ENCODE measurements around the gene TP53I11. TPM values are rescaled to one million over a fixed set of nuclear protein-coding genes. Genes with fewer than 3 reads are reported as not detected.

TP53I11 gene
- total RNA-seq, 1 experiment from 2014 or later, result 46.9 TPM

- Histone ChIP-seq H3K79me2 (ENCODE audit: insufficient read depth, low read length) (no peaks in the 10 kb centered on the region), H3K36me3 (ENCODE audit: control insufficient read depth in 1 of 2, insufficient read depth in 2 of 2, low read length in 2 of 2) (no peaks in the 10 kb centered on the region), H3K9me2 (ENCODE audit: insufficient read depth) (no peaks in the 10 kb centered on the region), H2AFZ (ENCODE audit: low read depth, low read length, poor library complexity, severe bottlenecking) (no peak overlapping the region), H3K9me3 (ENCODE audit: control insufficient read depth in 1 of 2, insufficient read depth in 1 of 2, low read depth in 1 of 2, low read length in 2 of 2) (no peaks in the 10 kb centered on the region), H3K4me2 (ENCODE audit: low read length) (no peak overlapping the region), H3K27me3 (ENCODE audit: insufficient read depth, low read length) (no peaks in the 10 kb centered on the region), H4K20me1 (ENCODE audit: insufficient read depth) (no peaks in the 10 kb centered on the region), H3K27ac (ENCODE audit: low read depth, low read length) (no peak overlapping the region), H3K9ac (ENCODE audit: low read length) (no peak overlapping the region), H3K4me1 (ENCODE audit: control insufficient read depth in 1 of 2, insufficient read depth in 2 of 2, low read length in 2 of 2) (no peaks in the 10 kb centered on the region), H3K4me3 (replicated peaks in 1 of 2; ENCODE audit: low read depth in 1 of 2, low read length in 2 of 2) (no peak overlapping the region)
- no TSS peak for BruUV-seq (replicated peaks)
- CTCF ChIA-PET, result interaction anchor here (0.8 to 2.2 kb wide), 7 partner anchors 18 to 329 kb away, joined by 3 to 10 read pairs (median 3); partner anchors contain the start of gene CD82
- ATAC-seq (peak; percentile 99), DNase-seq (ENCODE audit: low read depth, low spot score) (peak; percentile 40)
- no peak for TF ChIP-seq SRF (IDR thresholded peaks at IDR 0.05; ENCODE audit: low read depth)
- no peak for TF ChIP-seq EZH2phosphoT487 (IDR thresholded peaks at IDR 0.05; ENCODE audit: borderline replicate concordance)
- TF ChIP-seq ZFX (IDR thresholded peaks at IDR 0.05), result no peak
- no peak for TF ChIP-seq TCF7L2 (IDR thresholded peaks at IDR 0.05; ENCODE audit: borderline replicate concordance, extremely low read depth, insufficient read depth, insufficient read length)
- TF ChIP-seq, protein P1, sequence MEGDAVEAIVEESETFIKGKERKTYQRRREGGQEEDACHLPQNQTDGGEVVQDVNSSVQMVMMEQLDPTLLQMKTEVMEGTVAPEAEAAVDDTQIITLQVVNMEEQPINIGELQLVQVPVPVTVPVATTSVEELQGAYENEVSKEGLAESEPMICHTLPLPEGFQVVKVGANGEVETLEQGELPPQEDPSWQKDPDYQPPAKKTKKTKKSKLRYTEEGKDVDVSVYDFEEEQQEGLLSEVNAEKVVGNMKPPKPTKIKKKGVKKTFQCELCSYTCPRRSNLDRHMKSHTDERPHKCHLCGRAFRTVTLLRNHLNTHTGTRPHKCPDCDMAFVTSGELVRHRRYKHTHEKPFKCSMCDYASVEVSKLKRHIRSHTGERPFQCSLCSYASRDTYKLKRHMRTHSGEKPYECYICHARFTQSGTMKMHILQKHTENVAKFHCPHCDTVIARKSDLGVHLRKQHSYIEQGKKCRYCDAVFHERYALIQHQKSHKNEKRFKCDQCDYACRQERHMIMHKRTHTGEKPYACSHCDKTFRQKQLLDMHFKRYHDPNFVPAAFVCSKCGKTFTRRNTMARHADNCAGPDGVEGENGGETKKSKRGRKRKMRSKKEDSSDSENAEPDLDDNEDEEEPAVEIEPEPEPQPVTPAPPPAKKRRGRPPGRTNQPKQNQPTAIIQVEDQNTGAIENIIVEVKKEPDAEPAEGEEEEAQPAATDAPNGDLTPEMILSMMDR (IDR thresholded peaks at IDR 0.05 in 2 of 3, conservative IDR thresholded peaks at IDR 0.05 in 1 of 3; ENCODE audit: borderline replicate concordance in 1 of 3, insufficient read depth in 1 of 3, low read depth in 2 of 3, low read length in 2 of 3), result peak; percentile 88 to 95 (median 95)
- TF ChIP-seq SP1 (IDR thresholded peaks at IDR 0.05; ENCODE audit: low read depth), result no peak
- peak; percentile 95 for TF ChIP-seq RAD21 (IDR thresholded peaks at IDR 0.05; ENCODE audit: low read depth)
- POLR2A ChIA-PET, result no interaction called here
- RAD21 ChIA-PET (ENCODE audit: low non-redundant PET in 1 of 2, low total read pairs in 2 of 2, uncharacterized antibody in 2 of 2, unreplicated experiment in 2 of 2), result no interaction called here
- intact Hi-C loops (cut with micrococcal nuclease), result loop anchor here (1.0 to 5.0 kb wide), 4 partner anchors 117 to 273 kb away; partner anchors contain the start of gene TSPAN18
These were observed 56.7 kb downstream of the TP53I11 start for GRCh38 chr11:44893846-44894617.

All from HCT116 (cell line).